Testis (tissue), 2 donors: ENCODE measurements around the gene KLF11.

Source experiments
- POLR2A ChIP-seq: fragments of 450-650 bp; IDR thresholded peaks from one replicate; pipeline ENCODE4 v1.6.1; 2017; ENCODE audit warnings: antibody characterized with exemption, mild to moderate bottlenecking, moderate library complexity
- TF ChIP-seq, protein P1 (sequence below), 3 experiments: fragments of 450-650 bp in 2 of 3; fragments of 200-600 bp in 1 of 3; sonication (generic) in 1 of 3; IDR thresholded peaks; one replicate each; pipeline ENCODE4 v1.5.1; 2016 to 2019; ENCODE audit warnings: antibody characterized with exemption in 3 of 3, mild to moderate bottlenecking in 2 of 3, moderate library complexity in 1 of 3

DNA sequence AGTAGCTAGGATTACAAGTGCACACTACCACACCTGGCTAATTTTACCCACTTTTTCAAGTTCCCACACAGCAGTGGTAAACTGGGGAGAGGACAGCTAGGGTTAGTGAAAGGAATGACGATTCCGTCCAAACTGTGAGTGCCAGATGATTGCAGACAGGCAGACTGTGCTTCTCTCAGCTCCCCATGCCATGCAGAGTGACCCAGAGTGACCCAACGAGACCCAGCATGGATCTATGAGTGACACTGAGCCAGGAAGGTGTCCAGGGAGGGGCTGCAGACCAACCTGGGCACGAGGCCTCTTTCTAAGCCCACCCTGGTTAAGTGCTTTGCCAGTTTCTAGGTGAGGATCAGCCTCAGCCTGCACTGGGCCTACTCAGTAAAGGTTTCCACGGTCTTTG is 7.7 kb upstream of the KLF11 start:
- TF ChIP-seq, protein P1, sequence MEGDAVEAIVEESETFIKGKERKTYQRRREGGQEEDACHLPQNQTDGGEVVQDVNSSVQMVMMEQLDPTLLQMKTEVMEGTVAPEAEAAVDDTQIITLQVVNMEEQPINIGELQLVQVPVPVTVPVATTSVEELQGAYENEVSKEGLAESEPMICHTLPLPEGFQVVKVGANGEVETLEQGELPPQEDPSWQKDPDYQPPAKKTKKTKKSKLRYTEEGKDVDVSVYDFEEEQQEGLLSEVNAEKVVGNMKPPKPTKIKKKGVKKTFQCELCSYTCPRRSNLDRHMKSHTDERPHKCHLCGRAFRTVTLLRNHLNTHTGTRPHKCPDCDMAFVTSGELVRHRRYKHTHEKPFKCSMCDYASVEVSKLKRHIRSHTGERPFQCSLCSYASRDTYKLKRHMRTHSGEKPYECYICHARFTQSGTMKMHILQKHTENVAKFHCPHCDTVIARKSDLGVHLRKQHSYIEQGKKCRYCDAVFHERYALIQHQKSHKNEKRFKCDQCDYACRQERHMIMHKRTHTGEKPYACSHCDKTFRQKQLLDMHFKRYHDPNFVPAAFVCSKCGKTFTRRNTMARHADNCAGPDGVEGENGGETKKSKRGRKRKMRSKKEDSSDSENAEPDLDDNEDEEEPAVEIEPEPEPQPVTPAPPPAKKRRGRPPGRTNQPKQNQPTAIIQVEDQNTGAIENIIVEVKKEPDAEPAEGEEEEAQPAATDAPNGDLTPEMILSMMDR (IDR thresholded peaks at IDR 0.05): no peak
- TF ChIP-seq POLR2A: no peak
